Endothelial cell of umbilical vein (primary cell): Measurements from ENCODE around the gene DGKD. TPM values are rescaled to one million over a fixed set of nuclear protein-coding genes. Genes with fewer than 3 reads are reported as not detected.

Experiments
- BruUV-seq: library from RNA; stranded (reverse); fragments of 400-500 nt; replicated peaks from 2 replicates; lab custom pipeline; 2021; lab: Mats Ljungman, UMichigan
- CTCF ChIA-PET: fragments of 300-600, 350-600 bp; sonication (Branson Sonifier 250); formaldehyde crosslinking; loops from one replicate; lab custom pipeline; 2021; ENCODE audit warnings: antibody characterized with exemption, inconsistent platforms; lab: Charles Lee
- POLR2A ChIA-PET: fragments of 300-600, 350-600 bp; sonication (Branson Sonifier 250); formaldehyde crosslinking; loops from one replicate; lab custom pipeline; 2021; ENCODE audit warnings: antibody characterized with exemption, inconsistent platforms; lab: Charles Lee
- DNase-seq: peaks from one replicate; pipeline ENCODE4 v3.0.0-alpha.2; 2011; ENCODE audit warnings: low read depth, low spot score
- FAIRE-seq: peaks from 2 replicates; lab custom pipeline; 2011; peaks lifted over from hg19 to GRCh38; lab: Jason Lieb, UNC
- H2AFZ ChIP-seq: 2 replicates; pipeline ENCODE4 v1.6.0; 2012; ENCODE audit warnings: low read depth, low read length, control low read depth, inconsistent platforms
- H3K27ac ChIP-seq: 2 replicates; pipeline ENCODE4 v1.5.1; 2011; ENCODE audit warnings: low read depth, mild to moderate bottlenecking, control low read depth, low read length, moderate library complexity; ENCODE audit not compliant: insufficient read depth
- H3K27me3 ChIP-seq, 2 experiments: 2 replicates each; pipeline versions ENCODE4 v1.6.0 to v1.6.1; 2011; ENCODE audit warnings: low read length in 2 of 2, mixed read lengths in 1 of 2; ENCODE audit not compliant: control insufficient read depth in 2 of 2, insufficient read depth in 2 of 2
- H3K36me3 ChIP-seq, 2 experiments: 2 replicates in 1 of 2; 3 replicates in 1 of 2; pipeline ENCODE4 v1.5.1; 2011; ENCODE audit warnings: low read length in 2 of 2, mild to moderate bottlenecking in 1 of 2, moderate library complexity in 1 of 2; ENCODE audit not compliant: control insufficient read depth in 2 of 2, insufficient read depth in 2 of 2; ENCODE audit errors: extremely low read depth in 1 of 2
- H3K4me1 ChIP-seq: 3 replicates; pipeline ENCODE4 v1.5.1; 2011; ENCODE audit warnings: mild to moderate bottlenecking, low read length; ENCODE audit not compliant: control insufficient read depth, insufficient read depth; ENCODE audit errors: extremely low read depth
- H3K4me2 ChIP-seq: 2 replicates; pipeline ENCODE4 v1.6.1; 2011; ENCODE audit warnings: low read length, control low read depth, mixed read lengths; ENCODE audit not compliant: insufficient read depth
- H3K4me3 ChIP-seq, 3 experiments: fragments of 200-600 bp in 1 of 3; sonication (generic), shearing (Covaris generic) in 1 of 3; replicated peaks in 1 of 3; 2 replicates each; pipeline ENCODE4 v1.5.1; 2011 to 2016; ENCODE audit warnings: control low read depth in 3 of 3, low read length in 3 of 3, mild to moderate bottlenecking in 2 of 3, inconsistent platforms in 1 of 3, low read depth in 1 of 3, moderate library complexity in 1 of 3; ENCODE audit not compliant: insufficient read depth in 1 of 3
- H3K79me2 ChIP-seq: 2 replicates; pipeline ENCODE4 v1.6.0; 2012; ENCODE audit warnings: low read length, inconsistent platforms; ENCODE audit not compliant: control insufficient read depth, insufficient read depth
- H3K9ac ChIP-seq: replicated peaks from 2 replicates; pipeline ENCODE3; 2011; ENCODE audit warnings: low read length, control low read depth; ENCODE audit not compliant: insufficient read depth; ENCODE audit errors: extremely low read depth
- H3K9me1 ChIP-seq: replicated peaks from 3 replicates; pipeline ENCODE4 v1.6.0; 2011; ENCODE audit warnings: mild to moderate bottlenecking, low read length; ENCODE audit not compliant: control insufficient read depth, insufficient read depth; ENCODE audit errors: extremely low read depth
- H3K9me3 ChIP-seq: replicated peaks from 2 replicates; pipeline ENCODE4 v1.5.1; 2012; ENCODE audit warnings: low read length, inconsistent platforms; ENCODE audit not compliant: control insufficient read depth, insufficient read depth
- H4K20me1 ChIP-seq: replicated peaks from 2 replicates; pipeline ENCODE3; 2011; ENCODE audit warnings: mild to moderate bottlenecking, low read length; ENCODE audit not compliant: control insufficient read depth, insufficient read depth; ENCODE audit errors: extremely low read depth
- CTCF ChIP-seq, 2 donors: IDR thresholded peaks; 1 replicate in 1 of 2; 2 replicates in 1 of 2; pipeline ENCODE4 v1.5.1; 2011; ENCODE audit warnings: low read length in 2 of 2, mild to moderate bottlenecking in 2 of 2, moderate library complexity in 2 of 2, control low read depth in 1 of 2, inconsistent platforms in 1 of 2, low read depth in 1 of 2; ENCODE audit not compliant: insufficient read depth in 1 of 2; ENCODE audit errors: extremely low read depth in 1 of 2
- EZH2 ChIP-seq: IDR thresholded peaks from 2 replicates; pipeline ENCODE4 v1.6.1; 2012; ENCODE audit warnings: borderline replicate concordance, low read depth, mild to moderate bottlenecking, moderate library complexity, low read length, inconsistent platforms; ENCODE audit not compliant: severe bottlenecking
- FOS ChIP-seq: IDR thresholded peaks from 2 replicates; pipeline ENCODE4 v1.6.1; 2011; ENCODE audit warnings: mild to moderate bottlenecking, low read length, moderate library complexity, borderline replicate concordance; ENCODE audit not compliant: insufficient read depth
- GATA2 ChIP-seq: IDR thresholded peaks from 2 replicates; pipeline ENCODE4 v1.7.0; 2011; ENCODE audit warnings: low read depth, mild to moderate bottlenecking, moderate library complexity, mixed read lengths, low read length; ENCODE audit not compliant: insufficient read length, insufficient read depth
- JUN ChIP-seq: IDR thresholded peaks from 2 replicates; pipeline ENCODE4 v1.6.1; 2011; ENCODE audit warnings: borderline replicate concordance, low read depth; ENCODE audit not compliant: insufficient read length, insufficient read depth
- MAX ChIP-seq: IDR thresholded peaks from 2 replicates; pipeline ENCODE4 v1.6.1; 2011; ENCODE audit not compliant: insufficient read depth, insufficient read length
- MYC ChIP-seq: IDR thresholded peaks from one replicate; pipeline ENCODE4 v1.6.1; 2011; ENCODE audit warnings: mild to moderate bottlenecking, low read depth, low read length
- POLR2A ChIP-seq: IDR thresholded peaks from 2 replicates; pipeline ENCODE4 v1.6.1; 2012; ENCODE audit warnings: low read depth, mild to moderate bottlenecking, control low read depth, low read length
- POLR2AphosphoS5 ChIP-seq: IDR thresholded peaks from 2 replicates; pipeline ENCODE4 v1.6.1; 2012; ENCODE audit warnings: low read depth, mild to moderate bottlenecking, control low read depth, low read length, moderate library complexity; ENCODE audit not compliant: insufficient read depth
- dilution Hi-C: fragments of 300-500 bp; cut with MboI; formaldehyde crosslinking; loops from one replicate; pipeline ENCODE4 v1.15.0; 2019; ENCODE audit warnings: low sequenced_read_pairs; ENCODE audit not compliant: extremely low pct_ligation_motif_present
- intact Hi-C: fragments of 100-400 bp; cut with micrococcal nuclease; formaldehyde crosslinking; loops from one replicate; pipeline ENCODE4 v1.10.0; 2022
- polyA plus RNA-seq, 4 experiments: library from polyadenylated mRNA; depleted of rRNA in 3 of 4; stranded (reverse) in 3 of 4; unstranded in 1 of 4; fragments of >200 nt; gene quantifications; 2 replicates each; pipeline versions ENCODE4 v1.2.1 to v1.2.3, GENCODE V29; 2011 to 2012; ENCODE audit warnings: missing spikeins in 1 of 4
- total RNA-seq: library from RNA; stranded (reverse); gene quantifications from 2 replicates; pipeline ENCODE4 v1.2.3, GENCODE V29; 2021

The DGKD gene
- total and polyA plus RNA-seq, 2 donors (not counting 3 experiments of a cell fraction or from before 2014, with no cell fraction given), result 10.8 to 36.6 TPM

DNA sequence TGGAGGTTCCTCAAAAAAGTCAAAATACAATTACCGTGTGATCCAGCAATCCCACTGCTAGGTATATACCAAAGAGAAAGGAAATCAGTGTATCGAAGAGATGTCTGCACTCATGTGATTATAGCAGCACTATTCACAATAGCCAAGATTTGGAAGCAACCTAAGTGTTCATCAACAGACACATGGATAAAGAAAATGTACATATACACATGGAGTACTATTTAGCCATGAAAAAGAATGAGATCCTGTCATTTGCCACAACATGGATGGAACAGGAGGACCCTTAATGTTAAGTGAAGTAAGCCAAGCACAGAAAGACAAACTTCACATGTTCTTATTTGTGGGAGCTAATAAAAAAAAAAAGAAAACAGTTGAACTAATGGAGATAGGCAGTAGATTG, 78.7 kb downstream of the DGKD start:
- Histone ChIP-seq H3K9me1 (no peaks in the 10 kb centered on the region), H3K27me3 (no peaks in the 10 kb centered on the region), H3K9ac (no peak overlapping the region), H3K36me3 (peaks cover 0 to 10% of the 10 kb centered on the region in 2 experiments), H3K27ac (no peak overlapping the region), H3K4me3 (no peak overlapping the region), H4K20me1 (no peaks in the 10 kb centered on the region), H3K4me1 (peaks cover 10% of the 10 kb centered on the region), H3K4me2 (no peak overlapping the region), H2AFZ (no peak overlapping the region), H3K9me3 (no peaks in the 10 kb centered on the region), H3K79me2 (no peaks in the 10 kb centered on the region)
- TF ChIP-seq FOS, result no peak
- no peak for TF ChIP-seq EZH2
- no peak for TF ChIP-seq POLR2AphosphoS5
- TF ChIP-seq MAX, result no peak
- no peak for TF ChIP-seq MYC
- no peak for TF ChIP-seq GATA2
- TF ChIP-seq JUN, result no peak
- no peak for TF ChIP-seq POLR2A
- no peak for TF ChIP-seq CTCF (IDR thresholded peaks at IDR 0.05; ENCODE audit: extremely low read depth in 1 of 2, insufficient read depth in 1 of 2, low read depth in 1 of 2, low read length in 2 of 2)
- CTCF ChIA-PET, result interaction anchor here (5.1 kb wide), 1 partner anchor 11 kb away, joined by 26 read pairs; no protein-coding TSS in a partner anchor
- no peak for FAIRE-seq
- dilution Hi-C loops (no loop called here), intact Hi-C loops (no loop called here)
- DNase-seq, result no peak
- POLR2A ChIA-PET, result no interaction called here
- no TSS peak for BruUV-seq
